RCC 7860 (cell line): ENCODE data around the gene CDK18.

Source experiments
- DNase-seq: peaks from one replicate; pipeline ENCODE4 v3.0.0-alpha.2; 2015; ENCODE audit warnings: low spot score
- FAIRE-seq: peaks from 2 replicates; lab custom pipeline; 2012; peaks lifted over from hg19 to GRCh38; lab: Jason Lieb, UNC

Gene CDK18

GRCh38 chr1:205568135-205568468, 63.6 kb downstream of the CDK18 start:
- DNase-seq (no peak), FAIRE-seq (no peak)

- no peak for DNase-seq
- FAIRE-seq, result no peak
Measured at GRCh38 chr1:205568469-205569361, 64.2 kb downstream of the CDK18 start.

GRCh38 chr1:205569411-205570172, 65.1 kb downstream of the CDK18 start:
- FAIRE-seq, result no peak
- no peak for DNase-seq

- FAIRE-seq, result no peak
- DNase-seq, result no peak
Measured at GRCh38 chr1:205570173-205570501, 65.7 kb downstream of the CDK18 start.

GRCh38 chr1:205570796-205571537, 66.5 kb downstream of the CDK18 start:
- FAIRE-seq (no peak), DNase-seq (no peak)

- FAIRE-seq (no peak), DNase-seq (no peak)
Measured at GRCh38 chr1:205571747-205572146, 67.3 kb downstream of the CDK18 start.

GRCh38 chr1:205572421-205572820, 68.0 kb downstream of the CDK18 start:
- DNase-seq, result no peak
- FAIRE-seq, result no peak

- DNase-seq (no peak), FAIRE-seq (no peak)
Measured at GRCh38 chr1:205575294-205575885, 70.9 kb downstream of the CDK18 start.

- FAIRE-seq (no peak), DNase-seq (no peak)
Measured at GRCh38 chr1:205576011-205576410, 71.5 kb downstream of the CDK18 start.

GRCh38 chr1:205576805-205577761, 72.6 kb downstream of the CDK18 start:
- DNase-seq (no peak), FAIRE-seq (no peak)

- no peak for DNase-seq
- no peak for FAIRE-seq
Measured at GRCh38 chr1:205577874-205578658, 73.6 kb downstream of the CDK18 start.

GRCh38 chr1:205578780-205579571, 74.5 kb downstream of the CDK18 start:
- DNase-seq (no peak), FAIRE-seq (no peak)

- FAIRE-seq (no peak), DNase-seq (no peak)
Measured at GRCh38 chr1:205579711-205580110, 75.2 kb downstream of the CDK18 start.

GRCh38 chr1:205580140-205580922, 75.9 kb downstream of the CDK18 start:
- no peak for FAIRE-seq
- no peak for DNase-seq

- no peak for FAIRE-seq
- no peak for DNase-seq
Measured at GRCh38 chr1:205580923-205581180, 76.4 kb downstream of the CDK18 start.

GRCh38 chr1:205581321-205581980, 77.0 kb downstream of the CDK18 start:
- no peak for DNase-seq
- no peak for FAIRE-seq

GRCh38 chr1:205582046-205582445, 77.6 kb downstream of the CDK18 start:
- FAIRE-seq (no peak), DNase-seq (no peak)
